IMR-90 (cell line): ENCODE results near the gene FBH1. TPM values are rescaled to one million over a fixed set of nuclear protein-coding genes. Genes with fewer than 3 reads are reported as not detected.

Experiments used
- ATAC-seq: fragments of 200-7000 bp; cut with Tn5 transposase; 2 replicates; pipeline ENCODE4 v1.9.1; 2020; ENCODE audit warnings: low read depth, mild to moderate bottlenecking, moderate library complexity
- BruUV-seq: library from RNA; stranded (reverse); fragments of 400-500 nt; replicated peaks from 2 replicates; lab custom pipeline; 2021; lab: Mats Ljungman, UMichigan
- CTCF ChIA-PET: fragments of 300-600 bp; formaldehyde crosslinking; extraction: SDS; loops from one replicate; lab custom pipeline; 2021; ENCODE audit warnings: antibody characterized with exemption; lab: Yijun Ruan, JAX
- POLR2A ChIA-PET: fragments of 300-600 bp; sonication (Branson Sonifier 250); formaldehyde crosslinking; loops from one replicate; lab custom pipeline; 2022; ENCODE audit warnings: antibody characterized with exemption; ENCODE audit not compliant: unreplicated experiment; lab: Charles Lee
- DNase-seq: peaks from one replicate; pipeline ENCODE4 v3.0.0; 2013
- H2AFZ ChIP-seq: replicated peaks from 2 replicates; pipeline ENCODE3; 2013; ENCODE audit warnings: low read length, mild to moderate bottlenecking; ENCODE audit not compliant: poor library complexity
- H2AK5ac ChIP-seq: 2 replicates; pipeline ENCODE4 v1.6.1; 2013; ENCODE audit warnings: low read depth, low read length, inconsistent platforms
- H2AK9ac ChIP-seq: replicated peaks from 2 replicates; pipeline ENCODE3; 2013; ENCODE audit warnings: mild to moderate bottlenecking, low read depth, low read length, moderate library complexity; ENCODE audit not compliant: poor library complexity
- H2BK120ac ChIP-seq: 2 replicates; pipeline ENCODE4 v1.6.1; 2013; ENCODE audit warnings: low read depth, low read length, inconsistent platforms
- H2BK15ac ChIP-seq: 3 replicates; pipeline ENCODE4 v1.6.1; 2013; ENCODE audit warnings: low read depth, low read length, inconsistent platforms
- H2BK20ac ChIP-seq: 2 replicates; pipeline ENCODE4 v1.6.1; 2013; ENCODE audit warnings: low read depth, mild to moderate bottlenecking, inconsistent platforms, low read length, moderate library complexity
- H2BK5ac ChIP-seq: 2 replicates; pipeline ENCODE4 v1.6.1; 2013; ENCODE audit warnings: mild to moderate bottlenecking, low read depth, low read length, inconsistent platforms; ENCODE audit not compliant: poor library complexity, severe bottlenecking
- H3K14ac ChIP-seq: replicated peaks from 2 replicates; pipeline ENCODE4 v1.6.1; 2013; ENCODE audit warnings: low read depth, low read length, inconsistent platforms
- H3K18ac ChIP-seq: 2 replicates; pipeline ENCODE4 v1.6.1; 2013; ENCODE audit warnings: low read depth, low read length, control low read depth
- H3K23ac ChIP-seq: 2 replicates; pipeline ENCODE4 v1.6.1; 2013; ENCODE audit warnings: low read depth, low read length, inconsistent platforms
- H3K27ac ChIP-seq: 2 replicates; pipeline ENCODE4 v1.5.1; 2013; ENCODE audit warnings: mild to moderate bottlenecking, control low read depth, low read length; ENCODE audit not compliant: insufficient read depth
- H3K27me3 ChIP-seq: 2 replicates; pipeline ENCODE4 v1.6.1; 2013; ENCODE audit warnings: low read length; ENCODE audit not compliant: control insufficient read depth, insufficient read depth
- H3K36me3 ChIP-seq: 2 replicates; pipeline ENCODE4 v1.6.1; 2013; ENCODE audit warnings: low read length, mixed read lengths; ENCODE audit not compliant: control insufficient read depth, insufficient read depth
- H3K4ac ChIP-seq: 2 replicates; pipeline ENCODE4 v1.6.1; 2013; ENCODE audit warnings: low read depth, low read length, inconsistent platforms
- H3K4me1 ChIP-seq: 2 replicates; pipeline ENCODE4 v1.6.1; 2013; ENCODE audit warnings: low read length, mixed read lengths; ENCODE audit not compliant: control insufficient read depth, insufficient read depth
- H3K4me2 ChIP-seq: 2 replicates; pipeline ENCODE4 v1.6.1; 2013; ENCODE audit warnings: low read depth, mild to moderate bottlenecking, control low read depth, low read length, moderate library complexity
- H3K4me3 ChIP-seq: 2 replicates; pipeline ENCODE4 v1.5.1; 2013; ENCODE audit warnings: low read depth, mild to moderate bottlenecking, control low read depth, low read length, moderate library complexity; ENCODE audit not compliant: insufficient read depth
- H3K56ac ChIP-seq: 2 replicates; pipeline ENCODE4 v1.6.1; 2013; ENCODE audit warnings: low read length, inconsistent platforms; ENCODE audit not compliant: insufficient read depth; ENCODE audit errors: extremely low read depth
- H3K79me1 ChIP-seq, 2 experiments: 2 replicates each; pipeline ENCODE4 v1.6.1; 2013; ENCODE audit warnings: low read length in 2 of 2, inconsistent platforms in 1 of 2, low read depth in 1 of 2
- H3K9ac ChIP-seq: 2 replicates; pipeline ENCODE4 v1.6.1; 2013; ENCODE audit warnings: low read depth, low read length, control low read depth
- H3K9me1 ChIP-seq: 2 replicates; pipeline ENCODE4 v1.6.1; 2013; ENCODE audit warnings: low read length, inconsistent platforms; ENCODE audit not compliant: insufficient read depth
- H3K9me3 ChIP-seq: 2 replicates; pipeline ENCODE4 v1.6.1; 2013; ENCODE audit warnings: low read length; ENCODE audit not compliant: control insufficient read depth, insufficient read depth
- H4K20me1 ChIP-seq: 2 replicates; pipeline ENCODE4 v1.6.1; 2013; ENCODE audit warnings: low read length, inconsistent platforms; ENCODE audit not compliant: insufficient read depth
- H4K5ac ChIP-seq: 2 replicates; pipeline ENCODE4 v1.6.1; 2013; ENCODE audit warnings: mild to moderate bottlenecking, low read depth, low read length, control low read depth
- H4K8ac ChIP-seq, 2 experiments: 2 replicates each; pipeline ENCODE4 v1.6.1; 2013; ENCODE audit warnings: low read depth in 2 of 2, low read length in 2 of 2, control low read depth in 1 of 2, inconsistent platforms in 1 of 2
- H4K91ac ChIP-seq: 2 replicates; pipeline ENCODE4 v1.6.1; 2013; ENCODE audit warnings: low read depth, low read length, inconsistent platforms; ENCODE audit not compliant: insufficient read depth
- MAFK ChIP-seq: IDR thresholded peaks from 2 replicates; pipeline ENCODE4 v1.6.1; 2012; ENCODE audit warnings: low read depth, low read length, improper control_type of control experiment
- WGBS, 2 experiments: methylation state at CpG; one replicate each; pipeline versions ENCODE4 v1.1.5 to v1.1.7; 2013; ENCODE audit warnings: missing lambda C conversion rate in 2 of 2; ENCODE audit not compliant: insufficient read length in 1 of 2; ENCODE audit errors: extremely low coverage in 2 of 2; 5-methylcytosine and 5-hydroxymethylcytosine counted together
- dilution Hi-C: fragments of 300-500 bp; cut with HindIII; formaldehyde crosslinking; loops from one replicate; pipeline ENCODE4 v1.14.3; 2018; ENCODE audit warnings: low sequenced_read_pairs; ENCODE audit not compliant: unreplicated experiment
- in situ Hi-C: fragments of 300-500 bp; cut with MboI; formaldehyde crosslinking; loops from 3 replicates; pipeline ENCODE4 v1.14.3; 2019; ENCODE audit warnings: low sequenced_read_pairs, inconsistent platforms, mixed read lengths
- intact Hi-C: fragments of 100-400 bp; cut with micrococcal nuclease; formaldehyde crosslinking; loops from 2 replicates; pipeline ENCODE4 v1.10.0; 2022
- polyA plus RNA-seq, 3 experiments: library from polyadenylated mRNA; depleted of rRNA; stranded (reverse); fragments of >200 nt; gene quantifications; 2 replicates each; pipeline ENCODE4 v1.2.3, GENCODE V29; 2012; ENCODE audit warnings: low replicate concordance in 1 of 3
- total RNA-seq: library from RNA; depleted of rRNA; stranded (reverse); fragments of >200 nt; gene quantifications from 2 replicates; pipeline ENCODE4 v1.2.3, GENCODE V29; 2012
- TF ChIP-seq, protein P1 (sequence below): conservative IDR thresholded peaks from 2 replicates; pipeline ENCODE4 v1.5.1; 2012; ENCODE audit warnings: mild to moderate bottlenecking, low read depth, low read length, improper control_type of control experiment

FBH1 gene
- total and polyA plus RNA-seq, 2 of the 4 experiments (the other 2 are of a cell fraction), result 59.3 to 72.2 TPM

DNA sequence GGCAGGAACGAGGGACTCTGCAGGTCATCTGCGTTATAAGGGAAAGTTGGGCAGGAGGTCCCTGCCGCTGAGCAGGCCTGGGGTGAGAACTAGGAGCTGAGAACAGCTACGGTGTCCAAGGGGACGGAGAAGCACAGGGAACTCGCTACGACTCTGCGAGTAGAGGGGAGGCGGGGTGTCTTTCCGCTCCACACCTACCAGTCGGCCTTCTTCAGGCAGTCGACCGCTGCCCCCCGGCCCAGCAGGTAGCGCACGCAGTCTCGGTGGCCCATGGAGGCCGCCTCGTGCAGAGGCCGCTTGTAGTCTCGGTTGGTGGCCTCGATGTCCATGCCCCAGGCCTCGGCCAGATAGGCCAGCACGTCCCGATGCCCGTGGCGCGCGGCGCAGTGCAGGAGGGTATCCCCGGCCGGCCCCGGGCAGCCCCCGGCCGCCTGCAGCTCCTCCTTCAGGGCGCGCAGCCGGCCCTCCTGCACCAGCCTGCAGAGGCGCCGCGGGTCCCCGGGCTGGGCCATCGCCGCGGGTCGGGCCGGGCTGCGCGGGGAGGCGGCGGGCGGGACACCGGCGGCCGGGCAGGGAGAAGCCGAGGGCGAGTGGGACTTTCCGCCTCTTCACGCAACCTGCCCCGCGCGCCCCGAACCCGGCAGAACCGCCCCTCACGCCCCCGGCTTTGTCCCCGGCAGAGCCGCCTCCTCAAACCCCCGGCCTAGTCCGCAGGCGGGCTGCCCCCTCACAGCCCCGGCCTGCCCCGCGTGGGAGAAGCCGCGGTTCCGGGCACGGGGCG is 1.0 kb upstream of the FBH1 start:
- peak overlapping the region; percentile 48; the same call in 1 of the 2 replicates for H2AK5ac ChIP-seq
- peak overlapping the region; percentile 71 for H2BK5ac ChIP-seq
- H3K4me1 ChIP-seq, result peaks cover 14% of the 10 kb centered on the region
- peak overlapping the region; percentile 16; the same call in 1 of the 2 replicates for H4K91ac ChIP-seq
- dilution Hi-C loops, result no loop called here
- ATAC-seq, result peak; percentile 24
- peak overlapping the region; percentile 94 for H2AK9ac ChIP-seq
- no TSS peak for BruUV-seq
- peaks cover 43% of the 10 kb centered on the region for H4K20me1 ChIP-seq
- H3K9ac ChIP-seq, result peak overlapping the region; percentile 80
- peak overlapping the region; percentile 96 for H3K4me2 ChIP-seq
- intact Hi-C loops, result loop anchor here (1.0 to 5.0 kb wide), 3 partner anchors 77 to 202 kb away; partner anchors contain the start of genes GDI2 and IL15RA
- peak overlapping the region; percentile 61 to 86; a peak in 2 of 4 replicates for H4K8ac ChIP-seq
- peak overlapping the region; percentile 75 for H3K14ac ChIP-seq
- H2BK15ac ChIP-seq, result no peak overlapping the region
- H4K5ac ChIP-seq, result peak overlapping the region; percentile 14
- no peak overlapping the region for H2BK20ac ChIP-seq
- H3K23ac ChIP-seq, result peak overlapping the region; percentile 90
- DNase-seq, result no peak
- ChIA-PET CTCF (interaction anchor here (0.5 kb wide), 1 partner anchor 18 kb away, joined by 6 read pairs; no protein-coding TSS in a partner anchor), POLR2A (no interaction called here)
- peak overlapping the region; percentile 60 for H3K4me3 ChIP-seq
- peak overlapping the region; percentile 59 for H3K18ac ChIP-seq
- peaks cover 29 to 47% of the 10 kb centered on the region in 2 experiments for H3K79me1 ChIP-seq
- H3K9me3 ChIP-seq, result no peaks in the 10 kb centered on the region
- WGBS, 2 experiments, result 1% methylated on average over 22 of the region's 80 CpGs; no CpG with 5 or more reads in 1 of the 2 experiments
- peak overlapping the region; percentile 87 for H3K27ac ChIP-seq
- peak overlapping the region; percentile 12; the same call in 1 of the 2 replicates for H3K56ac ChIP-seq
- TF ChIP-seq, protein P1, sequence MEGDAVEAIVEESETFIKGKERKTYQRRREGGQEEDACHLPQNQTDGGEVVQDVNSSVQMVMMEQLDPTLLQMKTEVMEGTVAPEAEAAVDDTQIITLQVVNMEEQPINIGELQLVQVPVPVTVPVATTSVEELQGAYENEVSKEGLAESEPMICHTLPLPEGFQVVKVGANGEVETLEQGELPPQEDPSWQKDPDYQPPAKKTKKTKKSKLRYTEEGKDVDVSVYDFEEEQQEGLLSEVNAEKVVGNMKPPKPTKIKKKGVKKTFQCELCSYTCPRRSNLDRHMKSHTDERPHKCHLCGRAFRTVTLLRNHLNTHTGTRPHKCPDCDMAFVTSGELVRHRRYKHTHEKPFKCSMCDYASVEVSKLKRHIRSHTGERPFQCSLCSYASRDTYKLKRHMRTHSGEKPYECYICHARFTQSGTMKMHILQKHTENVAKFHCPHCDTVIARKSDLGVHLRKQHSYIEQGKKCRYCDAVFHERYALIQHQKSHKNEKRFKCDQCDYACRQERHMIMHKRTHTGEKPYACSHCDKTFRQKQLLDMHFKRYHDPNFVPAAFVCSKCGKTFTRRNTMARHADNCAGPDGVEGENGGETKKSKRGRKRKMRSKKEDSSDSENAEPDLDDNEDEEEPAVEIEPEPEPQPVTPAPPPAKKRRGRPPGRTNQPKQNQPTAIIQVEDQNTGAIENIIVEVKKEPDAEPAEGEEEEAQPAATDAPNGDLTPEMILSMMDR, result 0 out of 2 replicates have a peak, but pooled peaks have one; percentile 6
- no peak for TF ChIP-seq MAFK
- peak overlapping the region; percentile 77 for H3K4ac ChIP-seq
- no peaks in the 10 kb centered on the region for H3K27me3 ChIP-seq
- peaks cover 15% of the 10 kb centered on the region for H3K9me1 ChIP-seq
- in situ Hi-C loops, result loop anchor here (10.0 kb wide), 1 partner anchor 204 kb away; the partner anchor contains the start of gene TASOR2
- peaks cover 15% of the 10 kb centered on the region for H3K36me3 ChIP-seq
- H2AFZ ChIP-seq, result peak overlapping the region; percentile 99
- H2BK120ac ChIP-seq, result no peak overlapping the region; the same call in none of the 2 replicates
